Right kidney (tissue), 1 donor: ENCODE measurements around the gene APOM.
A peak's percentile ranks its signal among the peaks of the same experiment; 100 is the strongest.

Experiments
- DNase-seq: peaks from one replicate; pipeline ENCODE4 v3.0.0-alpha.2; 2016

The APOM gene

GRCh38 chr6:31657406-31658157 lies 1.9 kb downstream of the APOM start:
- DNase-seq: no peak

- DNase-seq: no peak
These were observed 2.5 kb downstream of the APOM start for GRCh38 chr6:31658158-31658688.

DNA sequence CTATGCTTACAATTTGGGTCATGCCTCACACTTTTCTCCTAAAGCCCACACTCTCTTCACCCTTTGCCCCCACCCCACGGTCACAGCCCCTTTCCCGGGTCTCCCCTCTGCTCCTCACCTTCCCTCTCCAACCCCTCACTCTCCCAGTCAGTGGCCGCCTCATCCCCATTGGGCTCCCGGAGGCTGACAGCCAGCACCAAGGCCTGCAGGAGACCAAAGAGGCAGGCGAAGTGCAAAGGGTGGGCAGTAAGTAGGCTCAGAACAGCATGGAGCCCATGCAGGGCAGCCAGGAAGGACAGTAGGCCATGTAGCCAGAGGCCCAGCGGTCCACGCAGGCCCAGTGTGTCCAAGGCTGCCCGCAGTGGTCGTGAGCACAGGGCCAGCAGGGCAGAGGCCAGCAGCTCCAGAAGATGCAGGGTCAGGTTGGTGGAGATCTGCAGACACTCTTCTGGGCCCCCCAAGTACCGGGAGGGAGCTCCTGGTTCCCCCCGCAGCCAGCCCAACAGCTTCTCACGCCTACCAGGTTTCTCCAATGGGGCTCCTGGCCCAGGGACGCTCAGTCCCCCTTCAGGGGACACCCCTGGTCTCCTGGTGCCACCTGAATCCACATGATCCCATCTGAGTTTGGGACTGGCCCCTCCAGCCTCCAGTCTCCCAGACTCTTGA lies 3.4 kb downstream of the APOM start:
- no peak for DNase-seq

GRCh38 chr6:31659649-31660380 lies 4.1 kb downstream of the APOM start:
- peak; percentile 28 for DNase-seq

DNA sequence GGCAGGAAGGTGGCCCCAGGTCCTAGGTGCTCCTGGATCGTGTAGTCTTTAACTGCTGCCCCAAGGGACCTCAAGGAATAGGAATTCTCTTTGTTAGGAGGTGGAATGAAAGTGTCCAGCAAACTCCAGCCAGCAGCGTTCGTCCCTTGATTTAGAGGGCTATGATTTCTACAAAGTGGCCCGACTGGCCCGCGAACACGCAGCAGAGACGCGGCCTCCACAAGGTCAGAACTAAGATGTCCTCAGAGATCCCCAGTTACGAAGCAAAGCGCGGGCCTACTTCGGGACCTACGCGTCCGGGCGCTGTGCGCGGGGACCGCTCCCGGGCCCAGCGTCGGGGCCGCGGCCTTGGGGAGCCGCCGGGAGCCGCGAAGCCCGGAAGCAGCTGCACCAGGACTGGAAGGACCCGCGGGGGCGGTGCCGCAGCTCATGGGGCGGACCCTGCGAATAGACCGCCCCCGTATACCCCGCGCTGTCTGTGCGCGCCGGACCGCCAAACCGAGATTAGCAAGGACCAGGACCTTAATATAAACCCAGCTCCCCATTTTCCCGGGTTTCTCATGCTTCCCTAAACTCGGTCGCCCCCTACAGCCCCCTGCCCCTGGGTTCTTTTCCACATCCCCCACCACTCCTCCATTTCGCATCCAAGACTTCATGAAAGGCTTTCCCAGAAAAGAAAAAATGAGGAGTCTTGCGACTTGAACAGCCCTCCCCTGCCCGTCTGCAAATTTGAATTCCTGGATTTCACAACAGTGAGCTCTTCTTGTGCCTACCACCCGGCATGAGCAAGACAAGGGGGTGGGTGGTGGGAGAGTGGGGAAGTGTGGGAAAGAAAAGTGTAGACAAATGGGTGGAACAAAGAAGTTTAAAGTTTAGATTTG lies 4.9 kb downstream of the APOM start, which contains the start of gene C6orf47:
Gene C6orf47, minus strand, starts transcription at position 398 of the 881 bp plus-strand sequence. CDS start 831 bp downstream, outside the sequence.
- peak; percentile 82 for DNase-seq

- DNase-seq: no peak
These were observed 5.8 kb downstream of the APOM start for GRCh38 chr6:31661262-31662123.

- DNase-seq: no peak
These were observed 6.5 kb downstream of the APOM start for GRCh38 chr6:31662124-31662723.

- DNase-seq: no peak
These were observed 7.6 kb downstream of the APOM start for GRCh38 chr6:31663126-31663960.

GRCh38 chr6:31663961-31664789 lies 8.5 kb downstream of the APOM start:
- DNase-seq: no peak

- peak; percentile 87 for DNase-seq
These were observed 9.3 kb downstream of the APOM start, which contains the start of gene GPANK1 for GRCh38 chr6:31664790-31665500. Gene GPANK1, minus strand, starts transcription at chr6:31664997. Its CDS starts 519 bp downstream, at chr6:31664478.

- peak; percentile 92 for DNase-seq
These were observed 10.0 kb downstream of the APOM start, which contains the start of gene CSNK2B for GRCh38 chr6:31665501-31666336. Gene CSNK2B, plus strand, starts transcription at chr6:31666080. Its CDS starts 752 bp downstream, at chr6:31666832.

- peak; percentile 14 for DNase-seq
These were observed 10.8 kb downstream of the APOM start for GRCh38 chr6:31666337-31666965.

GRCh38 chr6:31669676-31670075 lies 14.0 kb downstream of the APOM start, which contains the start of gene LY6G5B:
Gene LY6G5B, plus strand, starts transcription at chr6:31669976. Its CDS starts 975 bp downstream, at chr6:31670951.
- DNase-seq: no peak

DNA sequence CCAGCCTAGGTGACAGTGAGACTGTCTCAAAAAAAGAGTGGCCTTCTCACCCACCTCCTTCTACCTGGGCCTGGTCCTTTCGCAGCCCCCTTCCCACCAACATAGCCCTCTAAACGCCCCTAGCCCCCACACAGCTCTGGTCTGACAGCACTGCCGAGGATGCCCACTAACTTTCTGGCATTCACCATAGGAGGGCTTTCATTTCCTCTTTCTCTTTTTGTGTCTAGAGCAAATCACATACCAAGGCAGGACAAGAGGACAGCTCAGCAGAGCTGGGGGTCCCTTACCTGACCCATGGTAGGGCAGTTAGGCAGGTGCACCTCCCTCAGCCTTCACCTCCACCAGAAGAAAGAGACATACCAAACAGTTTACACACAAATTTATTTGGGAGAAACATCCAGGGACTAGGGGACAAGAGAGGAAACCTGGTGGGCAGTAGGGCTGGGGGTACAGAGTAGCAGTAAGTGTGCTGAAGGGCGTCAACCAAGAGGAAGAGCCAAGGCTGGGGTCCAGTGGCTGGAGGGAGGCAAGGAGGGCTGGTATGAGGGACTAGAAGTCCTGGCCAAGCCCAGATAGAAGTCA lies 20.7 kb downstream of the APOM start:
- no peak for DNase-seq

DNA sequence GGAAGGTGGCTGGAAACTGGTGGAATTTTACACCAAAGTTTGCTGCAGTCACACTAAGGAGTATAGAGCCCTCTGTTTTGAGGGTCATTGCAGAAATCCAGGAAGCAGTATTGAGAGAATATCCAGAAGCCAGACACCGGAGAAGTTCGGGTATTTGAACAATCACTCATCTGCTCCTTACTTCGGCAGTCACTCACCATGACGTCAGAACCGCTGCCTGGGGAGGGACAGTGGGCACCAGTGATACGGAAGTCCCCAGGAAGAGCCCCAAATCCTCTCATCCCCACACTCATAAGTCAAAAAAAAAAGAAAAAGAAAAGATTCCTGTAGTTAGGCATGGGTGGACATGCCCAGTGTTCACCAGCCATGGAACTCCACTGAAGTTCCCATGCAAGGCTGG lies 21.2 kb downstream of the APOM start:
- no peak for DNase-seq

DNA sequence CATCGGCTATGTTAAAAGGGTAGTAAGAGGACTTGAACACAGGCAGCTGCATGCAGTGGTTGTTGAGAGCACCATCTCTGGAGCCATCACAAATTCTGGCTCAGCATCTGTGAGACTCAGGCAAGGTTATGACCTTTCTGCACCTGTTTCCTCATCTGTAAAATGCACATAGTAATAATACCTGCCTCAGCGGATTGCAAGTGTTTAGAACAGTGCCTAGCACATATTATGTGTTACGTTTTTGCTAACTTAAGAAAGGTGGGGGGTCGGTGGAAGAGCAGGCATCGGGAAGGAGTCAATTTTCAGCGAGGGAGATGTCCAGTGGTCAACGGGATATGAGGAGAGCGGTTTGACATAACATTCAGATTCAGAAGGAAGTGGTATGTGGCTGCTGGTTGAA lies 22.3 kb downstream of the APOM start:
- no peak for DNase-seq
